ENCODE data around the gene SPATA6.
"Not testable (repeated sequence)": the region's sequence is repeated elsewhere in the genome, so short reads cannot be mapped to it uniquely, and the experiment has no call there.

SPATA6 gene

DNA sequence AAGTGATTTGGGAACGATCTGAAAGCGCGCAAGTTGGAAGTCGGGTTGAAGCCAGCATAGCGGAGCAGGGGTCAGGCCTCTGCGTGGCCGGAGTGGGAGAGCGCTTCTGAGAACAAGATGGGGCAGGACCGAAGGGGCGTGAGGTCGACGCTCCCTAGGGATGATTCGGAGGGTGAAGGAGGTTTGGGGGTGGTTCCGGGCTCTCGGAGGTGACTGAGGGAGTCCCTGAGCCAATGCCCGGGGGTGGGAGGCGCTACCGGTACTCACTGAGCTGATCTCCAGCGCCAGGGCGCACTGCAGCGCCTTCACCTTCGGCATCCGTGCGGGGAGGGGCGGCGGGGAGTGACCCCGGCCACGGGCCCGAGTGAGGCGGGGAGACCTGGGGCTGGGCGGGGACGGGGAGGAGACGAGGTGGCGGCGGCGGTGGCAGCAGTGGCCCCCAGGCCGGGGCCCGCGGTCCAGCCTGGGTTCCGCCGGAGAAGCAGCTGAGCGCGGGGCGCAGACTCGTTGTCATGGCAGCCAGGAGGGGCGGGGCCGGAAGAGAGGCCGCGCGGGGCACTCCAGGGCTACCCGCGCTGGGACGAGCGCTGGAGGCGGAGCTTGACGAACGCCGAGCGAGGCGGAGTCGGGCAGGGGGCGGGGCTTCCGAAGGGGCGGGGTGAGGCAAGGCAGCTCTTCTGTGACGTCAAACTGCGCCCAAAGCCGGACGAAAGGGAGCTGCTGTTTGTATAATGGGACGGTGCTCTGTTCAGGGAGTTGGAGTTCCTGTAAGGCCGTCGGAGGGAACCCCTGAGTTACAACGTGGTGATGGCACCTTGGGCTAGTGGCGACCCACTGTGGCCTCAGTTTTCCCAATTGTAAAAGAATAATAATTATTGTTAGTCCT, at the start of gene SPATA6:
TSS of gene SPATA6 (minus strand) at position 514 of the 886 bp plus-strand sequence. CDS start at position 318, 196 bp downstream.
- peak; percentile 98 for DNase-seq (ENCODE audit: low spot score)

DNA sequence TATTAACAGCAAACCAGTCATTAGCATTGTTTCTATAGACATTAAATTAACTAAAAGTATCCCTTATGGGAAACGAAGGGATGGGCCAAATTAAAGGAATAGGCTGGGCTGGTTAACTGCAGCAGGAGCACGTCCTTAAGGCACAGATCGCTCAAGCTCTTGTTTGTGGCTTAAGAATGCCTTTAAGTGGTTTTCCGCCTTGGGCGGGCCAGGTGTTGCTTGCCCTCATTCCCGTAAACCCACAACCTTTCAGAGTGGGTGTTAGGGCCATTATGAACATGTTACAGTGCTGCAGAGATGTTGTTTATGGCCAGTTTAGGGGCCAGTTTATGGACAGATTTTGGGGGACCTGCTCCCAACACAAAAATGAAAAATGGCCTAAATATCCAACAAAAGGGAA, 47.9 kb upstream of the SPATA6 start:
- not testable (repeated sequence) for DNase-seq (ENCODE audit: low spot score)

DNA sequence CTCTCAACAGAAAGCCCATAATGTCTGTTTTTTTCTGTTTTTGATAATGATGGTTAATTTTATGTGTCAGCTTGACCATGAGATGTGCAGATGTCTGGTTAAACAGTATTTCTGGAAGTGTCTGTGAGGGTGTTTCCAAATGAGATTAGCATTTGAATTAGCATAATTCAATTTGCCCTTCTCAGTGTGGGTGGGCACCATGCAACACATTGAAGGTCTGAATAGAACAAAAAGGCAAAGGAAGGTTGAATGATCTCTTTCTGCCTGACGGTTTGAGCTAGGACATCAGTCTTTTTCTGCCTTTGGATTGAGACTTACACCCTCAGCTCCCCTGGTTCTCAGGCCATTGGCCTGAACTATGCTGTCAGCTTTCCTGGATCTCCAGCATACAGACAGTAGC, 34.9 kb upstream of the SPATA6 start:
- DNase-seq (ENCODE audit: low spot score), result no peak

DNA sequence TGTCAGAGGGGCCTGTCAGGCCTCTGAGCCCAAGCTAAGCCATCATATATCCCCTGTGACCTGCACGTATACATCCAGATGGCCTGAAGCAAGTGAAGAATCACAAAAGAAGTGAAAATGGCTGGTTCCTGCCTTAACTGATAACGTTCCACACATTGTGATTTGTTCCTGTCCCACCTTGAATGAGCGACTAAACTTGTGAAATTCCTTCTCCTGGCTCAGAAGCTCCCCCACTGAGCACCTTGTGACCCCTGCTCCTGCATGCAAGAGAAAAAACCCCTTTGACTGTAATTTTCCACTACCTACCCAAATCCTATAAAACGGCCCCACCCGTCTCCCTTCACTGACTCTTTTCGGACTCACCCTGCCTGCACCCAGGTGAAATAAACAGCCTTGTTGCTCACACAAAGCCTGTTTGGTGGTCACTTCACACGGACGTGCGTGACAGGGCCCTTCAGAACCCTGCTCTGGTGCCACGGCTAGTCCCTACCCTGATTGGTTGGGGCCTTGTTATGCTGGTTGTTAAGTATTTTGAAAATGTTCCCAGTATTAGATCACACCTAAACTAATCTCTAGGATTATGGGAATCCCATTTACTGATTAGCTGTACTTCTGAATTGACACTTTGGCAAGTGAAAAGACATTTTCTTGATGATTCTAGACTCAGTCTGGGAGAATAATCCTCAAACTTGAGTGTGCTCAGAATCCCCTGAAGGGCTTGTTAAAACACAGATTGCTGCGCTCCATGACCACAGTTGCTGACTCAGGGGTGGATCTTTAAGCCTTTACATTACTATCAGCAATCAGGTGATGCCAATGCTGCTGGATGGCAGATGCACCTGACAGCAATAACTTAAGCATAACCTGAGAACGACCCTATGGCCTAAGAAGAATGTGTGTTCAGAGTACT, 28.8 kb upstream of the SPATA6 start:
- DNase-seq (ENCODE audit: low spot score), result no peak

DNA sequence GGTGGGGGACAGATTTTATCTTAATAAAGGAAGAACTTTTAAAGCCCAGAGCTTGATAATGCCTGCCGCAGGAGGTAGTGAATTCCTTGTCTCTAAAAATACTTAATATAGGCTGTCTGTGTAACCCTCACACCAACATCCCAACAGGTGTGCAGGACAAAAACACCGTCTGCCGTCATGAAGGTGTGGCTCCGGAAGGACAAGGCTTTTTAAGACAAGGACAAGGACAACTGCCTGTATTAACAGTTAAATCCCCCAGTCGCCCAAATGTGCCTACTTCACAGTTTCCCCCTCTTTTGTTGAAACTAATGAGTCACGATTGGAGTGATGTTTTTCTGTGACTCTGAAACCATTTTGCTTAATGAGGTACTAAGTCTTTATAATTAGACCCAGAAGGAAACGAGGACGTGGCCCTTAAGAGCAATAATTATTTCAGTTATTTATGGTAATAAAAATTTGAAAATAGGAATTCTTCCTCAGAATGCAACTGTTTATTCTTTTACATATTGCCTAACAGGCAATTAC, 27.3 kb upstream of the SPATA6 start:
- no peak for DNase-seq (ENCODE audit: low spot score)

DNA sequence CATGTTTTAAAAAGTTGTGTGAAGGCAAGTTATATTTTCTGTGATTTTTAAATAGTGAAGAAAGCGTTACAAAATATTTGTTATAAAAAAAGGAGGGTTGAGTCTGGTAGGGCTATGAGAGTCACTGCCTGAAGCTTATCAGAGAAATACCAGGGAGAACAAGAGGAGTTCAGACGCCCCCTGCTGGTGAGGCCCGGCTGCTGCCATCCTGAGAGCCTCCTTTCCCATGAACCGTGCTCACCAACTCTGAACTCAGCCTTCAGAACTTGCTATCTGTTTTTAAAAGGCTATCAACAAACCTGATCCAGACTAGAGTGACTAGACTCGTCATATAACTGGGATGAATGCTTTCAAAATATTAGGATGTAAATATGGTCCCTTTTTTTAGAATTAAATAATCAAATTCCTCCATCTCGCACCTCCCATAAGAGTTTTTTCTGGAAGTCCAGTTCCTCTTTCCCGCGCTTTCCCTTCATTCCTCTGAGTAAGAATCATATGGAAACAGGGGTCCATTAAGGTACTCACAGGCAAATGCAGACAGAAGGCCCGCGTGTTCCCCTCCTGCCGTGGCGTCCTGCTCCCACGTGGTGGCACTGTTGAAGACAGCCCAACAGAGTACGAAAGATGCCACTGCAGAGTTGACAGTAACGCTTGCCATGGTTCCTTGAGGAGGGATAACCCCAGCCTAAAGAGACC, 26.2 kb upstream of the SPATA6 start:
- peak; percentile 91 for DNase-seq (ENCODE audit: low spot score)

DNA sequence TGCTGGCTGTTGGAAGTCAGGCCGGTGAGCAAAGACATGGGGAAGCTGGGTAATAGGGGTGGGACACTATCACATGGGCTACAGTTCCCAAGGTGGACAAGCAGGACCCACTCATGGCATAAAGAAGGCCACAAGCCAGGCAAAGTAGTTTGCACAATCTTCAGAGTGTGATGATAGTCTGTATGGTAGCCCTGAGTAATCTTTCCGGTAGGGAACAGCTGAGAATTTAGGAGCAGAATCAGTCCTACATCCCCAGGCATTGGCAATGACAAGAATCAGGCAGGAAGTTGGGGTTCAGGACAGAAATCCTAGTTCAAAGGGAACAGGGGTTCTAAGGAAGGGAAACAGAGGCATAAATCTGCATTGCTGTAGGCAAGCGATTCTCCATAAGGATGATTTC, 23.9 kb upstream of the SPATA6 start:
- DNase-seq (ENCODE audit: low spot score), result no peak

DNA sequence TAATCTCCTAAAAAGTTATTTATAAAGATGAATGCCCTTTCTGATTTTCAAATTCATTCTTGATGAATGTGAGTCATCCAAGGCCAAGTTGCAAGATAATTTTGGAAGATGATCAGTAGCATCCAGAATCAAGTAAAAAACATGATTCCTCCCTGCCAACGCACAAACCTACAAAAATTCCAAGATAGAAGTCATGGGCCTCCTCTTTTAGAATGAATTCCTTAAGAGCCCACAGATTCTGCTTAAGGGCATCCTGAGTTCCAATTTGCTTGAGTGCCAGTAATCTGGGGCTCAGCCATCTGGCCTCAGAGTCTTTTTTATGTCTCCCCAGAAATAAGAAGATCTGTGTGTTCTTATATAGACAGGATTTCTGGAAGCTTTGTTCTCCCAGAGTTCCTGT, 23.2 kb upstream of the SPATA6 start:
- no peak for DNase-seq (ENCODE audit: low spot score)

DNA sequence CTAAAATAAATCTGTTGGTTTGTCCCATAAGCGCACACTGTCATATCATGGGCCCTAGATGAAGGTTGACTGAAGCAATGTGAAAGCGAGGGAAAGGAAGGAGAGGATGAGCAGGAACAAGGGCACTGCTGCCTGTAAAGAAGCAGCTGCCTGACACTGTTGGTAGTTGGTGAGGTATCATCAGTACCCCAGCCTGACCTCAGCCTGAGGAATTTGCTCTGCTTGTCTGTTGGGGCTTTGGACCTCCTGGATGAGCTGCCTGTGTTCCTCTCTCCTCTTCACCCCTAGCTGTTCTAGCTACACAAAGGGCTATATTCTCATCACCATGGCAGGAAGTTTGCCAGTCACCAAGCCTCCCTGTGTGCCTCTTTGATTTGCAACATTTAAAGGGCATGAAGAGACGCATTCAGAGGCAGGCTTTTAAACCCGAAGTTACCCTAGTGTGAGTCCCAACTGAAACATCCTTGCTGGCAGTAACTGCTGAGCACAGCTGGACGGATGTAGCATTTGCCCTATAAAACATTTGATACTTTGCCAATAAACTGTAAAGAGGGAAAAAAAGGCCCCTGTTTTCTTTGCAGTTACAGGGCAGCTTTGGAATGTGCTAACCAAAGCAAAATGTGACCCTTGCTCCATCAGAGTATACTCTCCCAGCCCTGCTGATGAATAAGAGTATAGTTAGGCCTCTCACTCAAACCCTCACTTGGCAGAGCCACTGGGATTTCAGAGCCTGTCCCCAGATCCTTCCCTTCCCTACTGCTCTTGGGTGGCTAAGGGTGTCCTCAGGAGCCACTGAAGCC, 22.2 kb upstream of the SPATA6 start:
- peak; percentile 94 for DNase-seq (ENCODE audit: low spot score)

DNA sequence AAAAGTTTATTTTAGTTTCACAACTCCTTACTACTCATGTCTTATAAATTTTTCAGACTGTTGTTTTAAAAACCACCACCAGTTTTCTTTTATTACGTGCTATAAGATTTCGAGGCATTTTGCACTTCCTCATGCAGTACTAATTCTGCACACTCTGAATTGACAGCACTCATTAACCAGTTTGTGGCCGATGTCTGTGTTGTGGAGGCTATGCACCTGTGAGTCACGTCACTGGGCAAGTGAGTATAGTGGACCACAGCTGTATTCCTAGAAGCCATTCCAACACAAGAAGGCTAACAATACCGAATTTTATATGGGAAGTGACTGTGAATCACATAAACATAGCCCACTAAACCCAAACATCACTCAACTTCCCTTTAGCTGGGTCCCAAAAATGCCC, 21.0 kb upstream of the SPATA6 start:
- DNase-seq (ENCODE audit: low spot score), result no peak

DNA sequence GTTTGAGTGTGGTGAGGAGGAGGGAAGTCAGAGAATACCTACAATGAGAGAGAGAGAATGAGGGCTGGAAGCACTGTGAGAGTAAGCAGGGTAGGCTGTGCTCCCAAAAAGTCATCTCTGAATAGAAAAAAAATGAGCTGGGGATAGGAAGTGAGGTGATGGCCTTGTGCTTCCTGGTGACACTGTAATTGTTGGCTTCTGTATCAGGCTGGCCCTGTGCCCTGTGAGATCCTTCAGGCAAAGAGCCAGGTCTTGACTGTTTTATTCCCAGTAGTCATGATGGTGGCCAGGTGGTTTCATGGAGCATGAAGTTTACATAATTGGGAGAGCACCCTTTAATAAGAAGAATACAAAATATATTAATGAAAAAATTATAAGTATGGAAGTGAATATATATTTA, 20.4 kb upstream of the SPATA6 start:
- no peak for DNase-seq (ENCODE audit: low spot score)

DNA sequence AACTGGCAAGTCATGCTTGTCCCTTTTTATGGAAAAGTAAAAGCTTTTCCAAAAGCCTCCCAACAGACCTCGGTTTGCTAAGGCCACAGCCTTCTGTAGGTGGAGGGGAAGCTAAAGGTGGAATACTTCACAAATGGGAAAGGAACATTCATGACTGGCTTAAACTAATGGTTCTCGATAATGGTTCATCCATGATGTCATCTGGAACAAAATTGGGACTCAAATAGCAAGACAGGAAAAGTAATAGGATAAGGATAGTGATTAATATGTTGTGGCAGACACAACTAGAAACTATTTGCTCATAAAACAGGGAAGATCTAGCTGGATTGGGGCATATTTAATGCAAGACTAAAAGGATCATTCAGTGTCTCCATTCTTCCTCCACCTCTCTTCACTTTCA, 16.7 kb upstream of the SPATA6 start:
- no peak for DNase-seq (ENCODE audit: low spot score)

DNA sequence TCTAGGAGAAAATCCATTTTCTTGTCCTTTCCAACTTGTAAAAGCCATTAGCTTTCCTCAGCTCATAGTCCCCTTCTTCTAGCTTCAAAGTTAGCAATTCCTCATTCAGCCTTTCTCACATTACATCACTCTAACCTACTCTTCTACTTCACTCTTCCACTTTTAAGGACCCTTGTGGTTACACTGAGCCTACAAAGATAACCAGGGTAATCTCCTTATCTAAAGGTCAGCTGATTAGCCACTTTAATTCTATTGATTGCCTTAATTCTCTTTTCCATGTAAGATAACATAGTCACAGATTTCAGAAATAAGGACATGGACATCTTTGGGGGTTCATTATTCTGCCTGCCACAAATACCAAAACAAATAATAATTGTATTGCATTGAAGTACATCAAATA, 8.5 kb upstream of the SPATA6 start:
- DNase-seq (ENCODE audit: low spot score), result no peak

DNA sequence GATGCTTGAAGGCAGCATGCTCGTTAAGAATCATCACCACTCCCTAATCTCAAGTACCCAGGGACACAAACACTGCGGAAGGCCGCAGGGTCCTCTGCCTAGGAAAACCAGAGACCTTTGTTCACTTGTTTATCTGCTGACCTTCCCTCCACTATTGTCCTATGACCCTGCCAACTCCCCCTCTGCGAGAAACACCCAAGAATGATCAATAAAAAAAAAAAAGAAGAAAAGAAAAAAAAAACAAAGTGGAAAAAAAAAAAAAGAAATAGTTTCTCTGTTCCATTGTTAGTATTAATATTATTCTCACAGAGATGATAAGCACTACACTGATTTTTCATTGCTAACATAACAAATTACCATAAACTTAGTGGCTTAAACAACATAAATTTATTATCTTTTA, 8.0 kb upstream of the SPATA6 start:
- not testable (repeated sequence) for DNase-seq (ENCODE audit: low spot score)

DNA sequence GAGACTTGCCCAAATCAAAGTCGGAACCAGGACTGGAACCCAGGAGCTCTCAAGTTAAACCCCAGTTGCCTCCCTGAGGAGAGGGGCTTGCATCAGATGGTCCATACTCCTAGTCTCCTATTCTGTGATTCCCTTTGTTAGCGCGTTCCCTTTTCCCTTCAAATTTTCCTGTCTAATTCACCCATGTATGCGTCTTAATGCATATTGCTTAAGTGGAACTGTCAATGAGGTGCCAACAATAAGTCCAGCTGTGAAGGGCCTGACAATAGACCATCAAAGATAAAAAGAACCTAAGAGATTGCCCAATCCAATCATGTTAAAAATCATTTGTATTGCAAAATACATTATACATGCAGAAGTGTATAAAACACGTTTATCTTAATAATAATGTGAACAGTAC, 634 bp upstream of the SPATA6 start:
- DNase-seq (ENCODE audit: low spot score), result no peak

DNA sequence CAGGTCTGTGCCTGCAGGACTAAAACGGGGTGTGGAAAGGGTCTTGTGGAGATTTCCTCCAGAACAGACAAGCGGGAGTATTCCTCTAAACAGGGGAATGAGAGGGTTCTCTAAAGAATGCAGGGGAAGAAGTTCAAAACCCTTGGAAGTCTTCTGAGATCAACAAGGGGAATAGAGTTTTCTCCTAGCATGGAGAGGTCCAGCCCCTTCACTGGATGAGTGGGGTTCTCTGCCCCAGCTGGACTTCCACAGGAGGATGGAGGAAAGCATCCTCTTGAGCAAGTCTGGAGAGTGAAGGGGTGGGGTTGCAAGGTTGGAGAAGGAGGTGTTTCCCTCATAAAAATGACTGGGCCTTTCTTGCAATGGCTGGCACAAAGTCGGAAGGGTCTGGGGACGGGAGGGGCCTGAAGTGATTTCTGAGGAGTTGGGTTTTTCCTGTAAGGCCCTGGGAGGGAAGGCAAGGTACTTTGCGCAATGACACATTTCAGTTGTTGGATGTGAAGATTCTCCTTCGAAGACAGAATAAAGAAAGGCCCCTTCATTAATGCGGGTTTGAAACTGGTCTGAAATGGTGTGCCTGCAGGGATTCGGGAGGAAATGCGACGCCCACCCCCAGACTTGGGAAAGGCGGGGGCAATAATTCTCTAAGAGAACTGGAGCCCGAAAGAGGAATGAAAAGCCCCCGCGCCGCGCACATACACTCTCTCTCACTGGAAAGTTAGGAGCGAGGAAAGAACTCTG, 884 bp downstream of the SPATA6 start:
- DNase-seq (ENCODE audit: low spot score), result no peak

DNA sequence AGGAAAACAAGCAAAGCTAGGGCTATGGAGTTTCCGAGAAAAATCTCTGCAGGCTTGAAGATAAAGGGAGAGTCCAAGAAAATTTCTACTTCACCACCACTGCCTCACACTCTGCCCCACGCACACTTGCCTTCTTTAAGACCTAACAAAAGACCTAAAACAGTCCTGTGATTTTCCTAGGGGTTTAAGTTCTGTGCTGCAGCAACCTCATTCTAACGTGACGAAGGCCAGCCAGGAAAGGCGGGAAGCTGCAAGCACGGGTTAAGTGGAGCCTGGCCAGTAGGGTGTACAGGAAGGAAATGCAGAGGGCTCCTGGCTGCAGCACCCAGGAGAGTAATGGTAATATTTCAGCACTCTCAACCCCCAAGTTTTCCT, 1.5 kb downstream of the SPATA6 start:
- DNase-seq (ENCODE audit: low spot score), result peak; percentile 56

DNA sequence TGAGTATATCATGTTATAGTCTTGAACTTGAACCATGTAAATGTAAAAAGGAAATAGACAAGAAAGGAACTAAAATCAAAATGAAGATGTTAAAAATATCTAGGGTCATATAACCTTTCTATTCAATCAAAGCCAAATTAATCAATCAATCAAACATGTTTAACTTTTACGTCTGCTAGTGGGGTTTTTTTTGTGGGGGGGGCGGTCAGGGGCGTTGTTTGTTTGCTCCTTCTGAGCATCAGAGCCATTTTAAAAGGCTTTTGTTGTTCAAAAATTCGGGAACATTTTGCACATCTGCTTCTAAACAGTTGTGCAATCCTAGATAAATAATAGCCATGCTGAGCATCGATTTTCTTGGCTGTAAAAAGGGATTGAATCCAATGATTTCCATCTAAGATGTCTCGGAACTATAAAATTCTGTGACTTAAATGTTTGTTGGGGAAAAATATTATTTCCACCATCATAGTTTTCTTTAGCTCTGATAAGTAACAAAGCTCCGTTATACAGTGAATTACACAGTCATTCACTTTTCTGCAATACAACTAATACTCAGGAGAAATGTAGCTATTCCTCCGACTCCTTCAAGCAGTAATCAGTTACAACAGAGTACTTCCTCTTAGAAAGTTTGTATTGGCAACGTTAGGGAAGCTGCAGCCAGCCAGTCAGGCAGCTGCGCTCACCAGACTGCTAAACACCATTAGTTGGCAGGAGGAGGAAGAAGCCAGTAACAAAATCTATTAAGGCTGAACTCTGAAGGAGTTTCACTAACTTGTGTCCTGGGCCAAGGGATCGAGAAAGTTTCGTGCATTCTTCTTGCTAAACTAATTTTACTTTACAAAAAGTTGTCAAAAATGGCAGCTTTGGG, 2.2 kb downstream of the SPATA6 start:
- peak; percentile 86 for DNase-seq (ENCODE audit: low spot score)

DNA sequence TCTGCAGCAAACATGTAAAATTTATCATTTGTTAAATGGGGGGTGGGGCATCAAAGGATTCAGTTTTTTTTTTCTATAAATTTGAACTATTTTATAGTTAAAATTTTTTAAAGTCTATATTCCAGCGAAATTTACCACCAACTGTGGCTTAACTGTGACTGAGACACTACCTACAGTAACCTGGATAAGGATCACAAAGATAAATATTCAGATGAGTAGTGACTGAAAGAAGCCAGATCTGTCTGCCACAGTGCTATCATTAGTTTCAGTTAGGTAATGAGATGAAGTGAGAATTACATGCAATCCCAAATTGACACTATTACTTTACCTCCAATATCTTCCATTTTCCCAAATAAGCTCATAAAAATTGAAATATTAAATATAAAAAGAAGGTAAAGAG, 5.4 kb downstream of the SPATA6 start:
- DNase-seq (ENCODE audit: low spot score), result no peak

Data from Ammon's horn (tissue), 1 donor.